Epidermal melanocyte (primary cell): ENCODE results near the gene PDLIM3.
"Not testable (repeated sequence)": the region's sequence is repeated elsewhere in the genome, so short reads cannot be mapped to it uniquely, and the experiment has no call there.

Experiments
- DNase-seq: peaks from one replicate; pipeline ENCODE4 v3.0.0; 2011; ENCODE audit warnings: low spot score; ENCODE audit not compliant: insufficient read length

Gene PDLIM3

DNA sequence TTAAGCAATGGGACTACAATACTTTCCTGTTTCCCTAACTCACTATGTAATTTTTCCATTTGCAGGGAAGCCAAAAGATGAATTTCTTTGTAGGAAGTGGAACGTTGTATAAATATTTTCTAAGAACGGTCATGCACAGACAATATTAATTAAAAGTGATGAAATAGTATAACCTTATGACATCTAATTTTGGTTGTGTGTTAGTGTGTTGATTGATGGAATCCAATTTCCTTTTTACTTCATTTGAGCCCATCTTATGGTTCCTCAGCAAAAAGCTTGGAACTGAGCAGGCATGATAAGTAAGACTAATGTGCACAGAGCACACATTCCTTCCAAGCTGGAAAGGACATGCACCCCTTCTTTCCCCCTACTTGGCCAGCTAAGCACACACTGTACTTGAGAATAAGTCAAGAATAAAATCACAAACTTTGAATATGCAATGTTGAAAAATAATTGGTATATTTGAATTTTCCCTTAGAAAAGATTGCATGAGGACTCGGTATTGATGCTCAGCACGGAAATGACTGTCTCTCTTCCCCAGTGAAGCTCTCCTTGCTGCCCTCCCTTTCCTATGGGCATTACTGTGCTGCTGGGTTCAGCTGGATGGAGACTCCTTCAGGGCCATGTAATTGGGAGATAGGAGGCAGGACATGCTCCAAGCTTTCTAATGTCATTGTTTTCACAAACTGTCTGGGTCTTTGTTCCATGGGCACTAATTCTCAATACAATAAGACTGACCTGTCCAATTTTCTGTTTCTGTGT, 19.2 kb upstream of the PDLIM3 start:
- no peak for DNase-seq

DNA sequence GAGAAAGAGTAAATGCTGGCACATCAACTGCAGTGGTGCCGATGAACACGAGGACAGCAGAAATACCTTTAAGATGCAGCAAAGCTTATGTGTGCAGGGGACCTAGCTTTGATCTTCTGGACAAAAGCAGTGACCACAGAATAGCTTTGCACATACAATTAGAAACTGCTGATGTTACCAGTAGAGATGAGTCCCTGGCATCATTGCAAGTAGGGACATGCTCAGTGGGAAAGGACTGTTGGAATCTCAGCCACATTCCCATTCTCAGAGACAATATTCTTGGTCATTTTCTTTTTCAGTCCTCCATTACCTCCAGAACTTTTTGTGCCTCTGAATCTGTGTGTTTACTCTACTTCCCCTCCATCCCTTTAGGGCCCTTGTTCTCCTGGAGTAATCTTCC, 16.9 kb upstream of the PDLIM3 start:
- no peak for DNase-seq

DNA sequence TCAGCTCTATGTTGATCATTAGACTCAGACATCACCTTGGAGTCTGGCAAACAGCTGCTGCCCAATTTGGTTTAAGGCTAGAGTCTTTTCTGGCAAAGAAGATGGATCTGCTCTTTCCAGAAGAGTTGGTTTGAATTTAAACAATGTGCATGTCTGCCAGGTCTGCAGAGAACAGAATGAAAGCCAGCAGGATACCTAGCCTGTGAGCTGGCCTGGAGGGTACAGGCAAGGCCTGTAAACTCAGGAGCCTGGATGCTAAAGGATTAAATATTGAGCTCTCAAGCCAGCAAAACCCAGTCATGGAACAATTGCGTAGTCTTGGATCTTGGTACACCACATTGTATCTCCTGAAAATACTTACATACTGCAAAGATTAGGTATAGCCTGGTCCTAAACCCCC, 15.6 kb upstream of the PDLIM3 start:
- DNase-seq: no peak

DNA sequence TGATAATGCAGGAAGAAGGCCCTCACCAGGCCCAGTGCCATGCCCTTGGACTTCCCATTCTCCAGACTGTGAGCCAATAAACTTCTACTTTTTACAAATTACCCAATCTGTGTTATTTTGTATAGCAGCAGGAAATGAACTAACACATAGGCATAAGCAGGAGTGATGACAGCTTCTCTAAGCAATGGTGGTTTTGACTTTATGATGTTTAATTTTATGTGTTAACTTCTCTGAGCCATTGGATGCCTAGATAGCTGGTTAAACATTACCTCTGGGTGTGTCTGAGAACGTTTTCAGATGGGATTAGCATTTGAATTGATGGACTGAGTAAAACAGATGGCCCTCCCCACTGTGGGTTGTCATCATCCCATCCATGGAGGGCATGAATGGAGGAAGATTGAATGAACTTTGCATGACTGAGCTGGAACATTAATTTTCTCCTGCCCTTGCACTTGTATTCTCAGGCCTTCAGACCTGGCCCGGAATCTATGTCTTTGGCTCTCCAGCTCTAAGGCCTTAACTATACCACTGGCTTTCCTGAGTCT, 13.9 kb upstream of the PDLIM3 start:
- DNase-seq: no peak

DNA sequence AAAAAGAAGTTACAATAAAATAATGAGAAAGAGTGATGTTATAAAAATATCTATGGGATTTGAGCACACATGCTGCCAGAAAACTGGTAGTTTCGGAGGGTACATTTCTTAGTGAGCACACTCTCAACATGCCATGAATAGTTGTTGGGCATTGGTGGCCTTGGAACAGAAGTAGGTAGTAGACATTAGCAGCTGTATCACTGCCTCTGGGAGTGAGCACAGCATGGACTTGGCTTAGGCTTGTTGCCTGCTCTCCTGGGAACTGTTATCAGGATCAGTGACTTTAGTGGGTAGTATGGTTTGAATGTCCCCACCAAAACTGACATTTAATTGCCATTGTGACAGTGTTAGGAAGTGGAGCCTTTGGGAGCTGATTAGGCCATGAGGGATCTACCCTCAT, 13.3 kb upstream of the PDLIM3 start:
- DNase-seq: no peak

DNA sequence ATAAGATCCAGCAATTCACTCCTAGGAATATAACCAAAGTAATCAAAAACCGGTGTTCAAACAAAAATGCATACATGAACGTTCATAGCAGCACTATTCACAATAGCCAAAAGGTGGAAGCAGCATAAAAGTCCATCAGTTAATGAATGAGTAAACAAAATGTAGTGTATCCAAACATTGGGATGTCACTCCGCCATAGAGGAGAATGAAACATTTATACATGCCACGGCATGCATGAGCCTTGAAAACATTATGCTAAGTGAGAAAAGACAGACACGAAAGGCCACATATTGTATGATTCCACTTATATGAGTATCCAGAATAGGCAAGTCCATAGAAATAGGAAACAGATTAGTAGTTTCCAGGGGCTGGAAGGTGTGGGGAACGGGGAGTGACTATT, 11.0 kb upstream of the PDLIM3 start:
- DNase-seq: no peak

DNA sequence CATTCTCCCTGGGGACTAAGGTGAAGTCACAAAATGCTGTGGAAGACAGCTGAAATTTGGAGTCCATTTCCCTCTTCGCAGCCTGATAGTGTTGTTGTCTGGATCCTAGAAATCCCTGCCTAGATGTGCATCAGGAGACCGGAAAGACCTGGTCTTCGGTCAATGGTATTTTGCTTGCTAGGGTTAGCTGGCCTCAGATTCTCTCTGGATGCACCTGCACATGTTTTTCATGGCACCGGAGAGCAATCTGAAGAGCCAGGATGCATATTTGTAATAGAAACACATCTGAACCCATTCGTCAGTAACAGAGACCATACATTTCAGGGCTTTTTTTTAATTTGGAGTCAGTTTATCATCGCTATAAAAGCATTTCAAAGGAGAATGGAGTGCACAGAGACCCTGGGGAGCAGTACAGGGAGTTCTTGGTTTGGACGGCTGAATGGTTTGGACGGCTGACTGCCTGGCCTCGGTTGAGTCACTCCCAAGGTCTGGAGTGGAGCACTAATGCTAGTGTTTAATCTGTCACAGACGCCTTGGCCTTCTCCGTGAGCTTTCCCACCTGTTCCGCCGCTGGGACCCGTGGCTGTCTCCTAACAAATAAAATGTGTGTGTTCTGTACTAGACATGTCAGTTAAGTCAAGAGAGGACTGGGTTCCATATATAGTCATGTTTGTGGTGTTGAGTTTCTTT, 7.5 kb upstream of the PDLIM3 start:
- DNase-seq: no peak

DNA sequence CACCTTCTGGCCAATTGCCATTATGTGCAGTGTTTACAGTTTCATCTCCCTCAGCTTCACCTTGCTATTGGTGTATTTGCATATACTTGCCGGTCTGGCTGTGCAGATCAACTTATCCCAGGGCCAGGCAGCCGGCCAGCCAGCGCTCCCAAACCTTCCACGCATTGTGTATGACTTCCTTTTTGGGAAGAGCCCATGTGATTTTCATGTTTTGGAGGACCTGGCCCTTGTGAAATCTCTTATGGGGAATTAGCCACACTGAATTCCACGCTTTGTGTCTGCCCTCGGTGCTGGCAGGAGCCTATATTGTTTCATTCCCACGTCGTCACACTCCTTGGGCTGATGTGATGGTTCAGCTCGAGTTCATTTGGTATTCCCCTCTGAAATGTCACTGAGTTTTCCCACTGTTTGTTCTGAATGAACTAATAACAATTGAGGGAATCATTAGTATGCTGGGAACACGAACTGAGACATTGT, 6.0 kb upstream of the PDLIM3 start:
- DNase-seq: no peak

DNA sequence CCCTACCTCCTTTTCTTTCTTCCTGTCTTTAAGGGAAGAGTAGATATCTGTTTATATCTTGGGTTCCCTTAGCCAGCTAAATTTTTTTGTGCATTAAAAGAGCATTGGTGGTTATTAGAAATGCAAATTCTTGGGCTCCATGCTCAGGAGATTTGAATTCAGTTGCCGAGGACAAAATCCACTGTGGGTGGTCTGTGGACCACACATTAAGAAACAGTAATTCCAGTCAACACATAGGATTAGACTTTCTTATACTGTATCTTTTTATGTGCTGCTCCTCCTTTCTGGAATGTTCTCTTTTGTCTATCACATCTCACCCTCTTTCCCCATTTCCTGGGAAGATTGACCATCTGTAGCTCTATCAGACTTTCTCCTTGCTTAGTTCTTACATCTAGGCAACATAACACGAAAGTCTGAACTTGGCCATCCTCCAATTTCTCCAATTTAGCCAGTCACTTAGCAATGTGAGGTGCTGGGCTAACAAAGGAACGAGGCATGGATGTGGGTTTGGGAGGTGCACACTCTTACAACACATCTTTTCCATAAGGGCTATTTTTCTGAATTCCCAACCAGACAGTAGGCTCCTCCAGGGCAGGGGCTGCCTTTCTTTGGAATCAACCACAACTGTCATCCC, 5.3 kb upstream of the PDLIM3 start:
- no peak for DNase-seq

DNA sequence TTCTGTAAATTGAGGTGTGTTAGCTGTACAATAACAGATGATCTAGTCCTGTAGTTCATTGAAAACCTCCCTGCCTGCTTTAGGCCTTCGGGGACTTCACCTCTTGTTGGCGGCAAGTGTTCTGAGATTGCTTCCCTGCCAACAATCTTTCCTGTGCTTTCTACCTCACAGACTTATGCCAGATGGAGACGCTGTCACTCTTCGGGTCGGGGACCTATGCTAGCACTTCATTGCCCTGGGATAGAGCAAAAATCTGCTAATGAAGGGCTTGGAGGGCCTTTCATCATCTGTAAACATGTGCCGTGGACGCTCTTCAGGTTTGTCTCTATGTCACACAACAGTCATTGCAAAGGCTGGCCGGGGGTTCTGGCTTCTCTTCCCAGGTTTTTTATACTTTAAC, 4.7 kb upstream of the PDLIM3 start:
- DNase-seq: no peak

DNA sequence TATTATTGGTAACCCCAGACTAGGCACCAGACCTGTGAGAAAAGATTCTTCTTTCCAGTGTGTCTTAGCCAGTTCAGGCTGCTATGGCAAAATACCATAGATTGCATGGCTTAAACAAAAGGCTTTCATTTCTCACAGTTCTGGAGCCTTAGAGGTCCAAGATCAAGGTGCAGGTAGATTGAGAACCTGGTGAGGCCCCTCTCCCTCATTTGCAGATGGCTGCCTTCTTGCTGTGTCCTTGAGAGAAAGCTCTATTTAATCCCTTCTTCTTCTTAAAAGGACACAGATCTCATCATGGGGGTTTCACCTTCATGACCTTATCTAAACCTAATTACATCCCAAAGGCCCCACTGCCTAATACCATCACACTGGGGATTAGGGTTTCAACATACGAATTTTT, 3.5 kb upstream of the PDLIM3 start:
- DNase-seq: no peak

DNA sequence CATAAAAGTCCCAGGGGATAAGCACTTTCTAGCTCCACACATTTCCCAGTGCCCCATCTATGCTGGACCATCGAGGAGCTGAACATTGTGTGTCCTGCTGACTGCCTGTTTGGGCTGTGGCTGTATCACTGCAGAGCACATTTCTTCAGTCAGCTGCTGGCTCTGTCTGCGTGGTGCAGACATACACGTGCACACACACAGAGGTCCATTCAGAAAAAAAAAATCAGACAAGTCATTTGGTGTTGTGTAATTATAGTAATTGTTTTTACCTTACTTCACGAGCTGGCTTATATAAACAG, 1.1 kb upstream of the PDLIM3 start:
- no peak for DNase-seq

DNA sequence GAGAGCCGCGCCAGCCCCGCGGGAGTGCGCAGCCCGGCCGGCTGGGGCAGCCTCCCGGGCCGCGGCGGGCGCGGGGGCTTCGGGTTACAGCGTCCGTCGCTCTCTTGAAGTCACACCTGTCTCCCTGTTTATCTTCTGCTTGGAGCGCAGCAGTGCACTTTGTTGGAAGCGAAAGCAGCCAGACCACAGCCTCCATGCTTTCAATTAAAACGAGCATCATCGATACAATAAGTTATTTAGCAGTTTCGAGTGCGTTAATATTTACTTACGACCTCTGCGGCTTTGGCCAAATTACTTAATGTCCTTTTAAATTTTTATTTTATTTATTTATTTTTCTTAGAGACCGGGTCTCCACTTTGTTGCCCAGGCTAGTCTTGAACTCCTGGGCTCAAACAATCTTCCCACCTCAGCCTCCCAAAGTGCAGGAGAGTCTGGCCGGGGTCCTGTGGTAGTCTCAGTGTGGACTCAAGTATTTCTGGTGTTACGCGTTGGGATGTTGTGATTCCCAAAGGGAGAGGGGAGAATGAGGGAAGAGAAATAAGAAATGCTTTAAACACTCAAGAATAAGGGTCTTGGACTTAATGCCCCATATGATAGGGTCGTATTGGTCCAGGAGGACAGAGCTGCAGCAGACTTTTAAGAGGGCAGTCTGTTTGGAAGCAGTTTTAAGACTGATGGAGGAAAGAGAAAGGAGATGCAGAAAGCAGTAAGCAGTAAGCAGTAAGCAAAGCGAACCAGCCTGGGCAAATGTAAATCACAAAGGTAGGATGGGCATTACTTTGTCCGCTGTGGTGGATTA, 504 bp upstream of the PDLIM3 start:
- DNase-seq: no peak

DNA sequence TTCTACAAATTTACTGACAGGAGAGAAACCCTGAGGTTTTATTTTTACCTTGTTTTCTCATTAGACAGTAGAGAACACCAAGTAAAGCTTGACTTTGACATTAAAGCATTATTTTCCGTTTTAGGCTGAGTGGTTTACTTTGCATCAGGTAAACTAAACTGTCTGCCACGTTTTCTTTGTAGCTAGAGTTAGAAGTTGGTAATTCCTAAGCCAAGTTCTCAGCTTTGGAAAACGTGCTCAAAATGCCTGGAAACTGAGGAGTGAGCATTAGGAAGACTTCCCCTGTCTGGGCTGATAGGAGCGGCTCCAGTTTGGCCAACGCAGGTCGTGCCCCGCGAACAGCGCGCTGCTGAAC, 819 bp downstream of the PDLIM3 start:
- DNase-seq: no peak

DNA sequence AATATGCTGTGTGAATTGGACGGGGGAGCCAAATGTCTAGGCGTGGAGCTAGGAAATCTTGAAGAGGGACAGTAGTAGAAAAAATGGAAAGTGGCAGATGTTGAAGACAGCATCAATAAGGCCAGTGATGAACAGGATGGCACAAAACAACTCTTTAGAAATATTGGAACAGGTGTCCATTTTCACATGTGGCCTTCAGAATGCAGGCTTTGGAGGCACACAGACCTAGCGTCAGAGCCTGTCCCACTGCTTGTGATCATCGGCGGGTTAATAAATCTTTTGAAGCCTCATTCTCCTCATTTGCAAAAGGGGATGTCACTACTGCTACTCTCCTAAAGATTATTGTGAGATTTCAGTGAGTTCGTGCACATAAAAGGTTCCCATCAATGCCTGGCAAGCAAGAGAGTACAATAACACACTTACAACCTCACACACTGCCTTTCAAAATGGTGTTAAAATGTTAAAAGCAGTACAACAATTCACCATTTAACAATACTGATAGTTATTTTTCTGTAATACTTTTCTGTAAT, 2.4 kb downstream of the PDLIM3 start:
- DNase-seq: no peak

DNA sequence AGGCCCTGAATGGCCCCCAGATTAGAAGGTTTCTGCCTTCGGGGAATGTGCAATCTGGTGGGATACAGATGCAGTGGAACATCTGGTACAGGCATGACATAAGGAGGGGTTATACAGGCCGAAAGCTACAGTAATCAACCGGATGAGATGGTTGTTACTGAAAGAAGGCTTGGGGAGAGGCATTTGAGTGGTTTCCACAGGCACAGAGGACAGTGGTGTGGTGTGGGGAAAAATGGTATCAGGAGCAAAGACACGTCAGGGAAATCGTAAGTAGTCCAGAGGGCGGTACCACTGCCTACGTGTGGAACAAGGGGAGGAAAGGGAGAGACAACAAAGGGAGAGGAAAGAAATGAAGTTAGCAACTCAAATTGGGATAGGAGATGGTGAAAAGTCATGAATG, 3.0 kb downstream of the PDLIM3 start:
- no peak for DNase-seq

DNA sequence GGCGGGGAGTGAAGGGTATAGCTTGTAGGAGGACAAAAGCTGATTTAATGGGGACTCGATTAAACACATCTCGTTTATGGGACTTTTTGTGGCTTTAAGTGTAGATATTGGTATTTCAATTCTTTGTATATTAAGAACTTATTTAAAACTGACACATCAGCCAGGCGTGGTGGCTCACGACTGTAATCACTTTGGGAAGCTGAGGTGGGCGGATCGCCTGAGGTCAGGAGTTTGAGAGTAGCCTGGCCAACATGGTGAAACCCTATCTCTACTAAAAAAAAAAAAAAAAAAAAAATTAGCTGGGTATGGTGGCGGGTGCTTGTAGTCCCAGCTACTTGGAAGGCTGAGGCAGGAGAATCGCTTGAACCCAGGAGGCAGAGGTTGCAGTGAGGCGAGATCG, 3.7 kb downstream of the PDLIM3 start:
- not testable (repeated sequence) for DNase-seq

DNA sequence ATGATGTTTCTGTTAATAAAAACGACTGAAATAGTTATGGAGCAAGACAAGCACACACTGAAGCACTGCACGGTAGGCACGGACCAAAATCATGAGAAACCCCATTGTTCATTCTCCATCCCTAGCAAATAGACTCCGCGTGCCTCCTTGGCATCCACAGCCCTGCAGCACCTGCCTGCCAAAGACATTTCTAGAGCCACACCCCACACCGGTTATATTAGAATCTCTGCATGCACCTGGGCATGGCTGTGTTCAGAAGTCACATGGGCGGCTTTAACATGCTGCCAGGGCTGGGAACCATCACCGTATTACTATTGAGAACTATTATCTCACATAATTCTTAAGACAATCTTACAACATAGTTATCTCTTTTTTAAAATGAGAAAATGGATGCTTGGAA, 5.9 kb downstream of the PDLIM3 start:
- no peak for DNase-seq

DNA sequence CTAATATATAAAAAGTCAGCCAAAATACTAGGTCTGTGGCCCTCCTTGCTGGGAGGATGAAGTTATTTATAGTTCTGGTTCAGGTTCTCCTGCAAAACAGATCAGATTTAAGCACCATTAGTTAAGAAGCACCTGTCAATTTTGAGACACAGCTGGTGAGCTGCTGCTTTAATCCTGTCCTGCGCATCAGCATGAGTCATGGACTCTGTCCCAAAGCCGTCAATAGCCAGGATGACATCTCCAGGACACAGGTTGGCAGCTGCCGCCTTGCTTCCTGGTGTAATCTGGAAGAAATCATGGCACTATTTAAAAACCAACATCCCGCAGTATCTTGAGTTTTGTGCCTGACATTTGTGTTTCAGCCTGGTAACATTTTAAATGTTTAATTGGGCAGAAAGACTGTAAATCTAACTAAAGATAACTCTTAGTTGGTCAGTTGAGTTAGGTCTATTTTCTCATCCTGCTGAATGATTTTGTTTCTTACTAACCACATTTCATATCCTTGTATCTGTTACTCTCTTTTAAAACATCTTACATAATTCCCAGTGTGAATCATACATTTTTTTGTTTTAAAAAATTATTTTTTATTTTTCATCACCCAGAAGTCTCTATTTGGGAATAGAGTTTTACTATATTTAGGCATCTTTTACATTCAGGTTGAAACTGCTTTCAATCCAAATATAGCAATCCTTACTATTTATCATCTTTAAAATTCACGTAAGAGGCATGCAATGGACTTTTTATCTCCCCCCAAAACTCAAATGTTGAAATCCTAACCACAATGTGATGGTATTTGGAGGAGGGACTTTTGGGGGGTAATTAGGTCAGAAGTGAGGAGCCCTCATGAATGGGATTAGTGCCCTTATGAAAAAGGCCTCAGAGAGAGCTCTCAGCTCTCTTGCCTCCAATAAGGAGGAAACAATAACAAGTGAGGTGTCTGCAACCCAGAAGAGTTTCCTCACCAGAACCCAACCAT, 10.1 kb downstream of the PDLIM3 start:
- no peak for DNase-seq

DNA sequence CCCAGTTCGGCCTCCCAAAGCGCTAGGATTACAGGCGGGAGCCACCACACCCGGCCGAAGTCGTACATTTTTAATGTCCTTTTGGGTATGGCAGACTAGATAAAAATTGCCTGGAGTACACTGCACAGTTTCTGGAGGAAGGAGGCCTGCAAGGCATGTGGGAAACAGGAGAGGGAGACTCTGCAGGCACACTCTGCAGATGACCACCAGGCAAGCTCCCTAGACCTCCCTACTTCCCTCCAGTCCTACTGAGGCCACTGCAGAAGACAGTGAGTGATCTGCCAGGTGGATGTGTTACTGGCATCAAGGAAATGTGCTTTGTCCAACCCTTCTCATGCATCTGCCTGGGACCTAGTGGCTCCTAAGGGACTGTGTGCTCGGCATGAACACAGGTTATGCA, 11.4 kb downstream of the PDLIM3 start:
- no peak for DNase-seq
